ENCODE measurements around the gene RXRG.

RXRG gene

DNA sequence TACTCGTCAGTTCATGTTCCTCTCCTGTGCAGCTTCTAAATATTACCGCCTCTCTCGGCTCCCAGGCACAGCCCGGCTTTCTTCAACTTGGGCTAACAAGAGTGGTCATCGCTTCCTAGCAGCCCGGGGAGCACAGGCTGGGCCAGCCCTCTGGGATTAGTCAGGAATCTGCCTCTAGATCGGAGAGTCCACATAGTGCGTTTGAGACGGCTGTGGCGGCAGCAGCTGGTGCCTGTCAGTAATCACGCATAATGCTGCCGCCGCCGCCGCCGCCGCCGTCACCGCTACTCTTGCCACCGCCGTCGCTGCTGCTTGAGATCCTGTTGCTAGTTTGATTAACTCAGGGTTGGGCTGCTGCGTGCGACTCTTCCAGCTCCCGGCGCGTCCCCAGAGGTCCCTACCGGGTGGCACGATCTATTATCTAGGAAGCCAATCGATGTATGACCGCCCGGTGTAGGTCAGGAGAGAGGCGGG is at the start of gene RXRG:
RXRG (minus strand) TSS at position 230 of the 474 bp plus-strand sequence. CDS start 233 bp downstream, outside the sequence.
- DNase-seq (ENCODE audit: low read depth) = no peak
- TF ChIP-seq, protein P1, sequence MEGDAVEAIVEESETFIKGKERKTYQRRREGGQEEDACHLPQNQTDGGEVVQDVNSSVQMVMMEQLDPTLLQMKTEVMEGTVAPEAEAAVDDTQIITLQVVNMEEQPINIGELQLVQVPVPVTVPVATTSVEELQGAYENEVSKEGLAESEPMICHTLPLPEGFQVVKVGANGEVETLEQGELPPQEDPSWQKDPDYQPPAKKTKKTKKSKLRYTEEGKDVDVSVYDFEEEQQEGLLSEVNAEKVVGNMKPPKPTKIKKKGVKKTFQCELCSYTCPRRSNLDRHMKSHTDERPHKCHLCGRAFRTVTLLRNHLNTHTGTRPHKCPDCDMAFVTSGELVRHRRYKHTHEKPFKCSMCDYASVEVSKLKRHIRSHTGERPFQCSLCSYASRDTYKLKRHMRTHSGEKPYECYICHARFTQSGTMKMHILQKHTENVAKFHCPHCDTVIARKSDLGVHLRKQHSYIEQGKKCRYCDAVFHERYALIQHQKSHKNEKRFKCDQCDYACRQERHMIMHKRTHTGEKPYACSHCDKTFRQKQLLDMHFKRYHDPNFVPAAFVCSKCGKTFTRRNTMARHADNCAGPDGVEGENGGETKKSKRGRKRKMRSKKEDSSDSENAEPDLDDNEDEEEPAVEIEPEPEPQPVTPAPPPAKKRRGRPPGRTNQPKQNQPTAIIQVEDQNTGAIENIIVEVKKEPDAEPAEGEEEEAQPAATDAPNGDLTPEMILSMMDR (conservative IDR thresholded peaks at IDR 0.05; ENCODE audit: low read depth, low read length) = no peak
- no peak within 1 kb of the TSS for H3K4me3 ChIP-seq (ENCODE audit: low read depth, low read length)

DNA sequence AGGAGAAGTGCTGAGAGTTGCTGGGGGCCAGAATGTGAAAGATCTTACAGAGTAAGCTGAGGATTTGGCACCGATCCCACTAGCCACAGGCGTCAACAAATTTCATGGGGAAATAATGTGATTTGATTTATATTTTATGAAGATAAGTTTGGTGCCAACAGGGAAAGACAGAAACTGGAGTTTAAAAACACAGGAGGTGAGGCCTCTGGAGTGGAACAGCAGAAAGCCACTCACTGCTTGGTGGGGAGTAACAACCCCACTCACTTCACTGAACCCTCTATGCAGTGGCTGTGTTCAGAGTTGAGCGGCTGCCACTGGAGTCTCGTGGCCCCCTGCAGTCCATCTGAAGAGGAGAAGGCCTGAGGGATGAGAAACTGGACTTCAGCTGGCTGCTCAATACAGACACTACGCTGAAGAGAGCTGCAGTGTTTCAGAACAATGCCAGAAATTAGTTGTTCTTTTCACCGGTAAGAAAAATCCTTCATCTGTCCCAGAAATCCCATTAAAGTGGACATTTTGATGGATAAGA is 48.0 kb upstream of the RXRG start:
- TF ChIP-seq, protein P1 (conservative IDR thresholded peaks at IDR 0.05; ENCODE audit: low read depth, low read length) = no peak
- no peak for DNase-seq (ENCODE audit: low read depth)
- H3K4me3 ChIP-seq (ENCODE audit: low read depth, low read length) = no peak overlapping the region

DNA sequence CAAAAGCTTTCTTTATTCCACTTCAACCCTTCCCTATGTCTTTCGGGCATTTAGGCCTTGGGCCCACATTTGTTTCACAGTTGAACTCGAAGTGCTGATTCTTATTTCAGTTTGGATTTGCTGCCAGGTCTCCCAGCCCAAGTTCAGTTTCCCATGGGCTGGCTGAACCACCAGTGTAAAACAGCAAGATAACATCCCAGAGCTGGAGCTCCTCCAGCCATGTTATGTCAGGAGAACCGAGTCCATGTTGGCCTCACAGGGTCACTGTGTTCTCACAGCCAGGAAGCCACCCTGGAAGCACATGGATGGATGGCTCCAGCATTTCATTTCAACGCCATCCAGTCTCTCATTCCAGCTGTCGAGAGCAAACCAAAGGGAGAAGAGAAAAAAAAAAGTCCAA is 45.2 kb upstream of the RXRG start:
- TF ChIP-seq, protein P1 (conservative IDR thresholded peaks at IDR 0.05; ENCODE audit: low read depth, low read length) = no peak
- H3K4me3 ChIP-seq (ENCODE audit: low read depth, low read length) = no peak overlapping the region
- DNase-seq (ENCODE audit: low read depth) = no peak

DNA sequence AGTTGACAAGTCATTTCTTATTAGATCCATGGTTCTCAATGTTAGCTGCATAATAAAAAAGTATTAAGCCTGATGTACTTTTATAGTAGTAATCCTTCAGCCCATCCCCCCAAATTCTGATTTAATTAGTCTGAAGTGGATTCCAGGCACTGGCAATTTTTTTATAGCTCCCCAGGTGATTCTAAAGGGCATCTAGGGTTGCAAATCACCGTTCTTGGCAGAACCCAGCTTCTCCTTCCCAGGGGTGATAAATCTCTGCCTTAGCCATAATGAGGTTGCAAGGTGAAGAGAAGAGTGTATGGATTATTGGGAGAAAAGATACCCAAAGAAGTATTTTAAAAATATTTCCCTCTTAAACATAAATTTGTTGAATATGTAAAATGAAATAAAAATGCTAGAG is 43.0 kb upstream of the RXRG start:
- DNase-seq (ENCODE audit: low read depth) = no peak

DNA sequence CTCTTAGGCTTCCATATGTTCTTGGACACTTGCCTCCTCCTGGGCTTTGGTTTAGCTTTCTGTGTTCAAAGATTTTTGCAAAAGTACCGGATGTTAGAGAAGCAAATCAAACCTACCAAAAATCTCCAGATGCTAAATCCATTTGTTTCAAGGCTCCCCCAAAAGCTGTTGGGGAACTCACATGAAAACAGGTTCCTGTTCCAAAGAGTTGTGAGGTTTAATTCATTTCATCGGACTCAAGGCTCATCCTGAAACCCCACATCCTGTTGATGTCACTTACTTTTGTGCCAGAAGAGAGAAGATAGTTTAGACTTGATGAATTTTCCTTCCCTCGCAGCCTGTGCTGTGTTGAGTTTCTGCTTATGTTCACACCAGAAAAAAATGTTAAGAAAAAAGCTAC is 41.7 kb upstream of the RXRG start:
- TF ChIP-seq, protein P1 (conservative IDR thresholded peaks at IDR 0.05; ENCODE audit: low read depth, low read length) = no peak
- H3K4me3 ChIP-seq (ENCODE audit: low read depth, low read length) = no peak overlapping the region
- no peak for DNase-seq (ENCODE audit: low read depth)

More for the DNA sequence above, 43.0 kb upstream of the RXRG start:
- TF ChIP-seq, protein P1 (conservative IDR thresholded peaks at IDR 0.05; ENCODE audit: low read depth, low read length) = no peak
- H3K4me3 ChIP-seq (ENCODE audit: low read depth, low read length) = no peak overlapping the region

DNA sequence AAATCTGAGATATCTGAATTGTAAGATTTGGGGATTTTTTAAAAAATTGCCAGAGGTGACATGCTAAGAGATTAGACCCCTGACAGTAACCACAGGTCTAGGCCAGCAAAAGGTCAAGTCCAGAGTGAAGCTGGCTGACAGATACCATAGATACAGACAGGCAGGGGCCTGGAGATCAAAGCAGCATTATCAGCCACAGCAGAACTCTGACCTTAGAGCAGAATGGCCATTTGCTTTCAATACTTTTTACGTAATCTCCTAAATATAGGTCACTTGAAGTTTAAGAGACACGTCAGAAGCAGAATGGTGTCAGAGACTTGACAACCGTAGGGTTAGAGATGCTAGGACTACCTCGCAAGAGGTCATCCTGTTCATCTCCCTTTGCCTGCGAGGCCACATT is 40.8 kb upstream of the RXRG start:
- no peak for DNase-seq (ENCODE audit: low read depth)
- H3K4me3 ChIP-seq (ENCODE audit: low read depth, low read length) = no peak overlapping the region
- TF ChIP-seq, protein P1 (conservative IDR thresholded peaks at IDR 0.05; ENCODE audit: low read depth, low read length) = no peak

DNA sequence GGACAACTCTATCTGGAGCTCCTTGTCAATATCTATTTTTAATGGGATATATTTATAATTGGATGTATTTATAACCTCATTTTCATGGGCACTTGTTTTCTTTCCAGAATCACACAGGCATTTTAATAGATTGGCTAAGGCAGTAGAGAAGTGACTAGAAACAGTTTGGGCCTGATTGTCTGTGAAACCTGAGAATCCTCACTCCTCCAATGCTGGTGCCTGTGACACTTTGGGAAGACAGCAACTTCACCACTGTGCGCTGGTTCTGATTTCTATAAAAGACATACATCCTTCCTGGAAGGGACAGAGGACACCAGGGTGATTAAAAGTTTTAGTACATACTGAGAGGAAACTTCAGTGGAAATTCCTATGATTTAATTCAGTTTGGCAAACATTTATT is 39.6 kb upstream of the RXRG start:
- DNase-seq (ENCODE audit: low read depth) = no peak
- H3K4me3 ChIP-seq (ENCODE audit: low read depth, low read length) = no peak overlapping the region
- TF ChIP-seq, protein P1 (conservative IDR thresholded peaks at IDR 0.05; ENCODE audit: low read depth, low read length) = no peak
